H9 (cell line): ENCODE measurements around the gene PTCD1. TPM values are rescaled to one million over a fixed set of nuclear protein-coding genes. Genes with fewer than 3 reads are reported as not detected.
A peak's percentile ranks its signal among the peaks of the same experiment; 100 is the strongest.

ENCODE experiments used
- DNase-seq: peaks from one replicate; pipeline ENCODE4 v3.0.0-alpha.2; 2017
- H2AFZ ChIP-seq: one replicate; pipeline ENCODE4 v1.6.1; 2013; ENCODE audit warnings: mild to moderate bottlenecking, low read length, control low read depth, moderate library complexity
- H2AK5ac ChIP-seq: 2 replicates; pipeline ENCODE4 v1.6.1; 2013; ENCODE audit warnings: low read length, control low read depth, mixed read lengths; ENCODE audit not compliant: insufficient read length
- H2BK120ac ChIP-seq: one replicate; pipeline ENCODE4 v1.6.1; 2013; ENCODE audit warnings: low read depth, mild to moderate bottlenecking, low read length, control low read depth, inconsistent platforms; ENCODE audit not compliant: poor library complexity, severe bottlenecking
- H2BK12ac ChIP-seq: 2 replicates; pipeline ENCODE4 v1.6.1; 2013; ENCODE audit warnings: low read length, control low read depth, mixed read lengths, low read depth; ENCODE audit not compliant: insufficient read length
- H2BK15ac ChIP-seq: 2 replicates; pipeline ENCODE4 v1.6.1; 2013; ENCODE audit warnings: low read depth, low read length, control low read depth
- H2BK20ac ChIP-seq: one replicate; pipeline ENCODE4 v1.6.1; 2013; ENCODE audit warnings: low read depth, mild to moderate bottlenecking, low read length, control low read depth, inconsistent platforms; ENCODE audit not compliant: poor library complexity, severe bottlenecking
- H2BK5ac ChIP-seq: 2 replicates; pipeline ENCODE4 v1.6.1; 2013; ENCODE audit warnings: low read length, control low read depth, mixed read lengths; ENCODE audit not compliant: insufficient read length
- H3K14ac ChIP-seq: 2 replicates; pipeline ENCODE4 v1.6.1; 2013; ENCODE audit warnings: low read length, control low read depth; ENCODE audit not compliant: insufficient read depth
- H3K18ac ChIP-seq: 2 replicates; pipeline ENCODE4 v1.6.1; 2013; ENCODE audit warnings: low read depth, mild to moderate bottlenecking, mixed read lengths, low read length, control low read depth; ENCODE audit not compliant: insufficient read length
- H3K23ac ChIP-seq: 2 replicates; pipeline ENCODE4 v1.6.1; 2013; ENCODE audit warnings: low read length, control low read depth, mixed read lengths, low read depth; ENCODE audit not compliant: insufficient read length
- H3K23me2 ChIP-seq: 2 replicates; pipeline ENCODE4 v1.6.1; 2013; ENCODE audit warnings: low read depth, mild to moderate bottlenecking, mixed read lengths, low read length, control low read depth; ENCODE audit not compliant: insufficient read length, poor library complexity, severe bottlenecking
- H3K27ac ChIP-seq: 2 replicates; pipeline ENCODE4 v1.5.1; 2013; ENCODE audit warnings: low read length, control low read depth, mixed read lengths, low read depth; ENCODE audit not compliant: insufficient read length
- H3K27me3 ChIP-seq: 2 replicates; pipeline ENCODE4 v1.6.1; 2013; ENCODE audit warnings: low read length, control low read depth, inconsistent platforms; ENCODE audit not compliant: insufficient read depth
- H3K4ac ChIP-seq: 2 replicates; pipeline ENCODE4 v1.6.1; 2013; ENCODE audit warnings: low read depth, mild to moderate bottlenecking, control low read depth, inconsistent platforms, low read length, moderate library complexity
- H3K4me1 ChIP-seq: 2 replicates; pipeline ENCODE4 v1.6.1; 2013; ENCODE audit warnings: low read length, control low read depth, inconsistent platforms; ENCODE audit not compliant: insufficient read depth
- H3K4me2 ChIP-seq: 2 replicates; pipeline ENCODE4 v1.6.1; 2013; ENCODE audit warnings: low read length, control low read depth, mixed read lengths; ENCODE audit not compliant: insufficient read length, insufficient read depth
- H3K56ac ChIP-seq: 2 replicates; pipeline ENCODE4 v1.6.1; 2013; ENCODE audit warnings: low read depth, mild to moderate bottlenecking, mixed read lengths, low read length, control low read depth; ENCODE audit not compliant: insufficient read length
- H3K79me1 ChIP-seq: 2 replicates; pipeline ENCODE4 v1.6.1; 2013; ENCODE audit warnings: low read depth, mild to moderate bottlenecking, moderate library complexity, low read length, control low read depth, inconsistent platforms; ENCODE audit not compliant: insufficient read depth, poor library complexity, severe bottlenecking
- H3K79me2 ChIP-seq: 2 replicates; pipeline ENCODE4 v1.6.1; 2013; ENCODE audit warnings: low read length, control low read depth, inconsistent platforms; ENCODE audit not compliant: insufficient read depth
- H3K9ac ChIP-seq: 2 replicates; pipeline ENCODE4 v1.6.1; 2013; ENCODE audit warnings: low read length, control low read depth, mixed read lengths; ENCODE audit not compliant: insufficient read length; ENCODE audit errors: extremely low read depth
- H3K9me3 ChIP-seq: one replicate; pipeline ENCODE4 v1.6.1; 2013; ENCODE audit warnings: low read depth, low read length, inconsistent platforms; ENCODE audit not compliant: control insufficient read depth
- H3T11ph ChIP-seq: one replicate; pipeline ENCODE4 v1.6.1; 2013; ENCODE audit warnings: mild to moderate bottlenecking, low read length, control low read depth, inconsistent platforms
- H4K20me1 ChIP-seq: one replicate; pipeline ENCODE4 v1.6.1; 2013; ENCODE audit not compliant: control insufficient read depth, insufficient read length, insufficient read depth
- H4K5ac ChIP-seq: 2 replicates; pipeline ENCODE4 v1.6.1; 2013; ENCODE audit warnings: low read depth, mild to moderate bottlenecking, mixed read lengths, low read length, control low read depth; ENCODE audit not compliant: insufficient read length
- H4K8ac ChIP-seq: replicated peaks from 2 replicates; pipeline ENCODE4 v1.6.1; 2013; ENCODE audit warnings: low read length, control low read depth, mixed read lengths, low read depth; ENCODE audit not compliant: insufficient read length
- H4K91ac ChIP-seq: 2 replicates; pipeline ENCODE4 v1.6.1; 2013; ENCODE audit warnings: low read depth, mild to moderate bottlenecking, moderate library complexity, mixed read lengths, low read length, control low read depth; ENCODE audit not compliant: insufficient read length
- H3K27ac Mint-ChIP-seq, 3 experiments: 2 replicates in 2 of 3; 3 replicates in 1 of 3; pipeline ENCODE4 v1.8.0; 2020 to 2021; ENCODE audit warnings: mixed read lengths in 3 of 3, mild to moderate bottlenecking in 1 of 3, moderate library complexity in 1 of 3
- H3K27me3 Mint-ChIP-seq: 2 replicates; pipeline ENCODE4 v1.8.0; 2021; ENCODE audit warnings: low read depth, mild to moderate bottlenecking, moderate library complexity, mixed read lengths
- H3K36me3 Mint-ChIP-seq, 3 experiments: 2 replicates in 2 of 3; 3 replicates in 1 of 3; pipeline ENCODE4 v1.8.0; 2020 to 2021; ENCODE audit warnings: low read depth in 3 of 3, mixed read lengths in 3 of 3; ENCODE audit not compliant: insufficient read depth in 1 of 3
- H3K4me1 Mint-ChIP-seq, 2 experiments: 2 replicates each; pipeline ENCODE4 v1.8.0; 2020; ENCODE audit warnings: mixed read lengths in 2 of 2
- H3K4me3 Mint-ChIP-seq, 2 experiments: 2 replicates in 1 of 2; 3 replicates in 1 of 2; pipeline ENCODE4 v1.8.0; 2020 to 2021; ENCODE audit warnings: mild to moderate bottlenecking in 2 of 2, mixed read lengths in 2 of 2, moderate library complexity in 1 of 2
- H3K9me3 Mint-ChIP-seq, 2 experiments: 2 replicates in 1 of 2; 3 replicates in 1 of 2; pipeline ENCODE4 v1.8.0; 2020; ENCODE audit warnings: mild to moderate bottlenecking in 2 of 2, mixed read lengths in 2 of 2, moderate library complexity in 1 of 2
- CTCF ChIP-seq: fragments of 200-600 bp; sonication (generic); conservative IDR thresholded peaks from 3 replicates; pipeline ENCODE4 v1.8.0; 2021; ENCODE audit warnings: antibody characterized with exemption, mild to moderate bottlenecking
- WGBS: extraction: QIAGEN DNeasy Blood & Tissue Kit; methylation state at CpG from one replicate; pipeline ENCODE4 v1.1.7; 2013; ENCODE audit warnings: missing lambda C conversion rate, low lambda C conversion rate, mixed read lengths; ENCODE audit not compliant: insufficient read length; ENCODE audit errors: extremely low coverage; 5-methylcytosine and 5-hydroxymethylcytosine counted together
- total RNA-seq: library from RNA; stranded (reverse); gene quantifications from 2 replicates; pipeline ENCODE4 v1.2.1, GENCODE V29; 2021

PTCD1 gene
- total RNA-seq, 1 experiment from 2014 or later: 12.8 TPM

GRCh38 chr7:99410635-99411034 lies 28.0 kb downstream of the PTCD1 start:
- Mint-ChIP-seq H3K9me3 (peaks cover 3 to 5% of the 10 kb centered on the region in 2 experiments; a peak in 2 of 5 replicates), H3K4me3 (peak overlapping the region; percentile 95 to 96), H3K27ac (peak overlapping the region in 1 of 3 experiments; percentile 64; a peak in 2 of 7 replicates), H3K36me3 (peaks cover 42 to 62% (median 51%) of the 10 kb centered on the region in 3 experiments; a peak in 6 of 7 replicates), H3K27me3 (no peaks in the 10 kb centered on the region), H3K4me1 (peaks cover 19 to 23% of the 10 kb centered on the region in 2 experiments)
- no peak overlapping the region for H2BK15ac ChIP-seq
- H3K18ac ChIP-seq: no peak overlapping the region
- no peak overlapping the region for H4K91ac ChIP-seq
- H2AK5ac ChIP-seq: no peak overlapping the region
- H2BK20ac ChIP-seq: no peak overlapping the region
- no peaks in the 10 kb centered on the region for H3K27me3 ChIP-seq
- H2BK5ac ChIP-seq: no peak overlapping the region
- no peak overlapping the region for H4K5ac ChIP-seq
- H3K23ac ChIP-seq: no peak overlapping the region
- WGBS: no CpG with 5 or more reads among the region's 2 CpGs
- H4K8ac ChIP-seq: no peak overlapping the region
- H3K9ac ChIP-seq: no peak overlapping the region
- H2BK12ac ChIP-seq: no peak overlapping the region
- H3T11ph ChIP-seq: no peak overlapping the region
- peaks cover 27% of the 10 kb centered on the region for H3K79me2 ChIP-seq
- no peak overlapping the region for H3K4me2 ChIP-seq
- H3K4me1 ChIP-seq: no peaks in the 10 kb centered on the region
- H3K14ac ChIP-seq: no peak overlapping the region
- no peak overlapping the region for H3K27ac ChIP-seq
- TF ChIP-seq CTCF: no peak
- peaks cover 16% of the 10 kb centered on the region for H3K23me2 ChIP-seq
- H3K4ac ChIP-seq: no peak overlapping the region
- H3K79me1 ChIP-seq: peaks cover 8% of the 10 kb centered on the region
- no peak overlapping the region for H3K56ac ChIP-seq
- H3K9me3 ChIP-seq: no peaks in the 10 kb centered on the region
- H4K20me1 ChIP-seq: no peaks in the 10 kb centered on the region
- DNase-seq: no peak
- H2BK120ac ChIP-seq: no peak overlapping the region
- no peak overlapping the region for H2AFZ ChIP-seq
